Measurements from ENCODE around the gene DNMBP.
A peak's percentile ranks its signal among the peaks of the same experiment; 100 is the strongest.
"Not testable (repeated sequence)": the region's sequence is repeated elsewhere in the genome, so short reads cannot be mapped to it uniquely, and the experiment has no call there.

Gene DNMBP

DNA sequence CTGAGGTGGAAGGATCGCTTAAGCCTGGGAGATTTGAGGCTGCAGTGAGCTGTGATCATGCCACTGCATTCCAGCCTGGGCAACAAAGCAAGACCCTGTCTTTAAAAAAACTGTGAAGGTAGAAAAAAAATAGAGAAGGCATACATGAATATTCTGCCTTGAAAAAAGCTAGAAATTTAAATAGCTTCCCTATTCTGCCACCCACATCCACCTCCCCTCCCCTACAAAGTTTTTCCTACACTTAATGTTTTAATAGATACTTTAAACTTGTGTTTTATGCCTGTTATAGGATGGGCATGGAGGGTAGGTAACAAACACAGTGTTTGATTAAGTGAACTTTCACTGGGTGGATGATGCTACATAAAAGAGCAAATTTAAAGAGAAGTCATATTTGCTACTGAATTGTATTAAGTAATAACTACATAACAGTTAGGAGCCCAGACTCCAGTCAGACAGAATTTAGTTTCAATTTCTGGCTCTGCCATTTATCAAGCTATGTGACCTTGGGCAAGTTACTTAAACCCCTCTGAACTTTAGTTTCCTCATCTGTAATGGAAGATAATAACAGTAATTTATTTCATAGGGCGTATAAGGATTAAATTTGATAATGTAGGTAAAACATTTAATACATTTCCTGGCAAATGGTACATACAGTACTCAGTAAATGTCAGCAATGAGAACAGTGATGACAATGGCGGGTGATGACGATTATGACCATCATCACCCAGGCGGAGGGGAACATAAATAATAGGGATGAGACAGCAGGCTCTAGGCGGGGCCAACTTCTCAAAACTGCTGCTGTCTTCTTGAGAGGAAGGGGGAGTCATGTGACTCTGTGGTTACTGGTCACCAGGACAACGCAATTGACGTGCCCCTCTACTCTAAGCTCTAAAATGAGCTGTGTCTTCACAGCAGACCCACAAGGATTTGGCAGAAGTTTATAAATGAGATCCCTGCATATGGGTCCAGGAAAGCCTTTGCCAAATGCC is 15.8 kb downstream of the DNMBP start:
- DNase-seq = peak; percentile 91

- DNase-seq = not testable (repeated sequence)
Observed at GRCh38 chr10:99985637-99986036, 24.1 kb downstream of the DNMBP start.

GRCh38 chr10:99984211-99985034 is 25.3 kb downstream of the DNMBP start:
- peak; percentile 36 for DNase-seq

DNA sequence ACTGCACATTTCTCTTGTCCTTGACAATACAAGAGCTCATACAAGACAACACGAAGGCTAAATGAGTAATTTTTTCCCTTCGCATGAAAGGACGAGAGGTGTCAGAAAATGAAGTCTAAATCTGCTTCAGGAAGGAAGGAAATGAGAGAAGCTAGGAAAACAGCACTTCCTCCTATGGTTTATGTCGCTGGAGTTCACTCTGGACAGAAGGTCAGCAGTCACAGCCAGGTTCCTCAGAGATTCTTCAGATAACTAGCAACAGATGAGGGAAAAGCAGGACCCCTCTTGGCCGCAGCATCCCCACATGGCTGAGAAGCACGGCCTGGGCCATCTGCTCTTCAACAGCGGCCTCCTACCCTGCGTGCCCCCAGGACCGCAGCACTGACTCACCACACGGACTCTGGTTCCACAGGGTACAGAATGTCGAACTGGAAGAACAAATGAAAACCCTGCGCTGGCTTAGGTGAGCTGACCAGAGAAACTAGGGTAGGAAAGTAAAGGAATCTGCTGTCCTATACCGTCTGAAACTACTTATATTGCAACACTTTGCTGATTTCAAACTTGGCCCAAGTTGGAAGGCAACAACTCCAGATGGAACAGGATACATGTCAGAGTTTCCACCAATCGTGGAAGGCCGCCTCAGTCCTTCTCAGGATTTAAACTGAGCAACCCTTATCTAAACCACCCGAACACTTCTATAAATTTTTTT is 26.3 kb downstream of the DNMBP start:
- DNase-seq = peak; percentile 63

DNA sequence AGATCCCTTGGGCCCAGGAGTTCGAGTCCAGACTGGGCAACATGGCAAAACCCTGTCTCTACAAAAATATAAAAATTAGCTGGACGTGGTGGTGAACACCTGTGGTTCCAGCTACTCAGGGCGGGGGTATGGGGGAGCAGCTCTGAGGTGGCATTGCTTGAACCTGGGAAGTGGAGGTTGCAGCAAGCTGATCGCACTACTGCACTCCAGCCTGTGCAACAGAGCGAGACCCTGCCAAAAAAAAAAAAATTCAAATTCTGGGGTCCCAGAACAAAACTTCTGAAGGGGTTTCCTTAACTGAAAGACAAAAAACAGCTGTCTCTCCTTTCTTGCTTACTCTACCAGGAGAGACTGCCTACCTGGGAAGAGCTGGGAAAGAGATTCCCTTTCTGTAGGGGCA is 27.0 kb downstream of the DNMBP start:
- DNase-seq = no peak

DNA sequence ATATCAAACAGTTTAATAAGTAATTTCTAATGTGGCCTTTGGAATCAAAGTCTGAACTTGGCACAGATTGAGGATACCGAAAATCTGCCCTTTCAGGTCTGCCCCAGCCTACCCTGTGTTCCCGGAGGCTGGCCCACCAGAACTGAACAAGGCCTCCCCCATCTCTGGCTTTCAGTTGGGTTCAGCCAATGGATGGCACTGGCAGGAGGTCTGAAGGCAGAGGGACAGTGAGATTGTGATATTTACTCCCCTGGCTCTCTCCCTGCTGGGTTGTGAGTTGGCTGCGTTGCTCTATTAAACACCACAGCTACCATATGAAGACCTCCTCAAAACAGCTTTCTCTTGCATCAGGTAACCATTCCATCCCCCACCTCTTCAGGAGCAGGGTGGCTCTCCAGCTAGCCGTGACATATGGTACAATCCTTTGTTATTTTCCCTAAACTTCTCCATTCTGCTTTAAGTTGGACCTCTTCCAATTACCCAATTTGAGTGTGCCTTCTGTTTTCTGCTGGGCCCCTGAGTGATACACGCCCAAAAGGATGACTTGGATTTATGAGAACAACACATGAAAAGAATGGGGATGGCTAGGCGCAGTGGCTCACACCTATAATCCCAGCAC is 28.1 kb downstream of the DNMBP start:
- DNase-seq = no peak

- DNase-seq = no peak
Observed at GRCh38 chr10:99979066-99979685, 30.6 kb downstream of the DNMBP start.

GRCh38 chr10:99977916-99978315 is 31.8 kb downstream of the DNMBP start:
- DNase-seq = no peak

DNA sequence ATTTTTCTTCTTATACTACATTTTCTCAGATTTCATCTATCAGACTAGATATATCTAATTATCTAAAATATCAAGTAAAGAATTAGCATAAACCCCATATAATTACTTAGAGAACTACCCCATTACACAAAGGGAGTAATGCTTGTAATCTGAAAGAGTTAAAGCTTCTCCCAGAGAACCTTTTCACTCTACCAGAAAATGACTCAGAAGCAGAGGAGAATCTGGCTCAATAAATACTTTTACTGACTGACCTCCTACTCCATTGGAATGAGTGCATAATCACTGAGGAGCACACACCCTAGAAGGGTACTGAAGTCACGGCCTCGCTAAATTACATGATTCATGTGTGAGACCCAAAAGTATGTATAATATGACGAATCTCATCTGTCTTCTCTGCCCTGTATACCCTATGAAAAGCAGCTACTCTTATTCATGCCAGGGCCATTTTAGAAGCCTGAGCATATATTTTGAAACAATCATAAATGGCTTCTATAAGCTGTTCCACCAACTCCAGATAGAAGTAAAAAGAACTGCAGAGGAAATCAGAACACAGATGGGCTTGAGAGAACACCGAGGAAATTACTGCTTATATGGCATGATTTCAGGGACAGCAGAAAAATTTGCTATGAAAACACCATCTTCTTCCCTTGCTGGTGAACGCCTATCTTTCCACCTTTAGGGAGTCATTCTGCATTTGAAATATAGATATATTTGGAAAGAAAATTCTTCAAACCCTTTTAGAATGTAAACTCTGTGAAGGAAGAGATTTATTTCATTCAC is 32.7 kb downstream of the DNMBP start:
- peak; percentile 95 for DNase-seq

GRCh38 chr10:99975942-99976809 is 33.6 kb downstream of the DNMBP start:
- DNase-seq = peak; percentile 68

DNA sequence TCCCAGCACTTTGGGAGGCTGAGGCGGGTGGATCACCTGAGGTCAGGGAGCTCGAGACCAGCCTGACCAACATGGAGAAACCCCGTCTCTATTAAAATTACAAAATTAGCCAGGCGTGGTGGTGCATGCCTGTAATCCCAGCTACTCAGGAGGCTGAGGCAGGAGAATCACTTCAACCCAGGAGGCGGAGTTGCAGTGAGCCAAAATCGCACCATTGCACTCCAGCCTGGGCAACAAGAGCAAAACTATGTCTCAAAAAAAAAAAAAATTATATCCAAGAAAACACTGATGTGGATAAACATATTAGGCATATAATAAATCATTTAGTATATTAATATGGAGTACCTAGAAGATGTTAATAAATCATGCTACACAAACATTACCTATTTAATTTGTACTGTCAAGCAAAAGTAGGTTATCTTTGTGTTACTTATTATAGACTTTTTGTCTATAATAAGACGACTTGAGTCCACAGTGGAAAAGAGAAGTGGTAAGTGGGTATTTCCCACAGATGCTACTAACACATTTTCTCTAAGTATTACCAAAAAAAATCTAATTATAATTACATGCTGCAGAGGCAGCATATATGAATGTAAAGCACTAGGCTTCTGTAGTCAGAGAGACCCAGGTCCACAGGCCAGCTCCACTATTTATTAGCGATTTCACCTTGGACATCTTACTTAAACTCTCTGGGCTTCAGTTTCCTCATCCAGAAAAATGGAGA is 34.5 kb downstream of the DNMBP start:
- DNase-seq = no peak

DNA sequence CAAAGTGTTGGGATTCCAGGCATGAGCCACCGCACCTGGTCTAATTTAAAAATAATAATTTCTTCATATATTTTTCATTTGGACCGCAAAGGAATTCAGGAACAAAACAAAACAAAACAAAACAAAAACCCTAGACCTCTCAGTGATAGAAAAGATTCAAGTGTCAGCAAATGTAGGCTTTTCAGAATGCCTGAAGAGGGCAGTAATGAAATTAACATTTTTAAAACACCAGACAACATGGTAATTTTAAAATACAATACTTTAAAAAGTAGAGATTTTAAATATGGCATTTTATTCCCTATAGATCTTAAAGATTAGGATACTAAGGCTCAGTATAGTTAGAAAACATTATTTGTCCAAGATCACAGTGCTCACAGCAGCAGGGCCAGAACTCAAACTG is 36.6 kb downstream of the DNMBP start:
- no peak for DNase-seq

DNA sequence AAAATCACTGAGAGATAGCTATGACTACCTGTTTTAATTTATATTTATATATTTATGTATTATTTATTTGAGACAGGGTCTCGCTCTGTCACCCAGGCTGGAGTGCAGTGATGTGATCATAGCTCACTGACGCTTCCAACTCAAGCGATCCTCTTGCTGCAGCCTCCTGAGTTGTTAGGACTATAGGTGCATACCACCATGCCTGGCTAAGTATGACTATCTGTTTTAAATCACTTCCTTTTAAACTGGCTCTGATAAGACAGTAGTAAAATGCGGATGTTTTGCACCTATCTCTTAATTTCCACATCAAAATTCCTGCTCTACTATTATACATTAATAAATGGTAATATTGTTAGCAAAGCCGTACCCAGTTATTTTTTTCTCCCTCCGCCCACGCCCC is 41.8 kb downstream of the DNMBP start:
- no peak for DNase-seq

DNA sequence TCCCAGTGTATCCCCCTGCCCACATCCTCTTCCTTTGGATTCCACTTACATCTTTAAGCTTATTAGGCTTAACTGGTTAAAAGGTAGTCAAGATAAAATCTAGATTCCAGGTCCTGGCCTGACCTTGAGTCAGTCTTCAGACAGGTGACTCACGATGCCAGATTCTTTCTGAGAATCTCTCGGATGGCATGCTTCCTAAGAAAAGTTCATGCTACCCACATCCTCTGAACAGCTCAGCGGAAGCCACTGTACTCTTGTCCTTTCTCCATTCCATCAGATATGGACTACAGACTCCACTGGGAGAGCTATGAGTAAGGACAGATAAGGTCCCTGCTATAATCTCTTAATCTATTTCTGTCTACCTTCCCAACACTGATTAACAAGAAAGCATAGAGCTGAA is 43.4 kb downstream of the DNMBP start:
- peak; percentile 17 for DNase-seq

- no peak for DNase-seq
Observed at GRCh38 chr10:99965700-99966099, 44.0 kb downstream of the DNMBP start.

DNA sequence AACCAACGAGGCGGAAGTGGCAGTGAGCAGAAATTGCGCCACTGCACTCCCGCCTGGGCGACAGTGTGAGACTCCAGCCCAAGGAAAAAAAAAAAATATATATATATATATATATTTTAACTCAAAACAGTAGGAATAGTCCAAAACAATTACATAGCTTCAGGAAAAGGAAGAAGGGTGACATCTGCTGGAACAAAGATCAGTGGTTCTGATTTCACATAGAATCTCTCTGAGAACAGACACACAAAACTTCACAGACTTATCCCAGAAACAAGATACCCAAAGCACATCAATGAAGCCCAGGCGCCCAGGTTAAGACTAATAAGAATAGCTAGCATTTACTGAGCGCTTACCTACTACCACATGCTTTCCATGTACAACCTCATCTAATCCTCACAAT is 45.0 kb downstream of the DNMBP start:
- peak; percentile 26 for DNase-seq

DNA sequence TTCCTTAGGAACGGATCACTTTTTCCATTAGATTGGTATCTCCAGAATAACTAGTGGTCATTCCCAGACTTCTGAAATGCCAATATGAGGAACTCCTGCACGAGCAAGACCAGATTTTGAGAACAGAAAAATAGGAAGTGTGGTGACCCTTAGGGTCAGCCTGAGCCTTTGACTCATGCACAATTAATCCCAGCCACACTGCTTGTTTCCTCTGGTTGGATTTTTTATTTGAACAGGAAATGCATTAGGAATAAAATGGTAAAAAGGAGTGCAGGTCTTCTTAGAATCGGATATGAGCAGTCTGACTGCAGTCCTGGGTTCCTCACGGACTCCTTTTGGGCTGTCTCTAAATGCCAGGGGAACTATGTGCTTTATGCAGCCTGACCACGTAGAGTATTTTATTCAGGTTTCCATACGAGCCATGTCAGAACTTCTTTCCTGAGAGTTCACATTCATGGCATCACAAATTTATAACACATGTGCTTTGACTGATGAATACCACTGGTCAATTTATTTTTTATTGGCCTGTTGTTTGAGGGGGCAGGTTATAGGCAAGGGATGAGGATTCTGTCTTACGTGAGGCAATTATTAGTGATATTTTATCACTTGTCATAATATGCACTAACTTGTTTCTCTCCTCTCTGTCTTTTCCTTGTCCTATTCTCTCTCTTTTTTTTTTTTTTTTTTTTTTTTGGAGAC is 46.1 kb downstream of the DNMBP start:
- not testable (repeated sequence) for DNase-seq

- DNase-seq = no peak
Observed at GRCh38 chr10:99958806-99959205, 50.9 kb downstream of the DNMBP start.

DNA sequence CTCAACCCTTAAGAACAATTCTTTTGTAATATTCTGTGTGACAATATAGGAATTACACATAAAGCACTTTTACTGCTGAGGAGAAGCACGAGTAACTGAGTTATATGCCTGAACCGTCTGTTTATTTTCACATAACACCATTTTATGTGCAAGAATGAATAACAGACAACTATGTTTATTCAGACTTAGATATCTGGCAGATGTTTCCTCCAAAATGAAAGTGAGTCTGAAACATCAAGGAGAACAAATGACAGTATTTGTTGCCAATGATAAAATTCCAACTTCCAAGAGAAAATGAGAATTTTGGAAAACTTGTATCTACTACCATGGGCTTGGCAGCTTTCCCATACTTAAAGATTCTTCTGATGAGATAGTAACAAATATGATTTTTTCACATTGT is 51.4 kb downstream of the DNMBP start:
- DNase-seq = peak; percentile 25
